Neuron (in vitro differentiated cells): ENCODE data around the gene C11orf58.

Experiments
- H2AFZ ChIP-seq: one replicate; pipeline ENCODE4 v1.6.1; 2013; ENCODE audit warnings: low read depth, mild to moderate bottlenecking, inconsistent platforms, low read length, moderate library complexity
- H3K27me3 ChIP-seq: one replicate; pipeline ENCODE4 v1.6.1; 2013; ENCODE audit warnings: low read length; ENCODE audit not compliant: insufficient read depth
- H3K36me3 ChIP-seq: one replicate; pipeline ENCODE4 v1.6.1; 2013; ENCODE audit warnings: low read length; ENCODE audit not compliant: insufficient read depth
- H3K4me1 ChIP-seq: one replicate; pipeline ENCODE4 v1.6.1; 2013; ENCODE audit warnings: low read length; ENCODE audit not compliant: insufficient read depth
- H3K4me3 ChIP-seq: 2 replicates; pipeline ENCODE4 v1.5.1; 2013; ENCODE audit warnings: mild to moderate bottlenecking, low read length, moderate library complexity
- H3K9me3 ChIP-seq: one replicate; pipeline ENCODE4 v1.6.1; 2013; ENCODE audit warnings: low read length

Gene C11orf58

DNA sequence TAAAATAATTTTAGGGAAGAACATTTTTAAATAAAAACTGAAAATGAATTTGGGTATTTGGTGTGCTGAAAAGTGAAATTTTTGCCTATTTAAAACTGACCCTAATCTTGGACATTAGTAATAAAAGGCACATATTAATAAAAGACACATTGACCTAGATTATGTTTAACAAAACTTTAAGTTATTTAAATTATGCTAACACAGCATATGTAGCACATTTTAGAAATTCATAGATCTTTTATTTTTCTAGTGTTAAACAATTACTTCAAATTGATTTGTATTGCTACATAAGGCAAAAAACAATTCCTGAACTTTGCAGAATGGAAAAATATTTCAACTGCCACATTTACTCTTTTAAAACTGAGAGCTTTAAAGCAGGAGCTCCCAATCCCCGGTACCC lies 10.6 kb downstream of the C11orf58 start:
- Histone ChIP-seq H3K36me3 (peaks cover 98% of the 10 kb centered on the region), H2AFZ (no peak overlapping the region), H3K4me3 (no peak overlapping the region), H3K9me3 (peaks cover 2% of the 10 kb centered on the region), H3K27me3 (no peaks in the 10 kb centered on the region), H3K4me1 (no peaks in the 10 kb centered on the region)

DNA sequence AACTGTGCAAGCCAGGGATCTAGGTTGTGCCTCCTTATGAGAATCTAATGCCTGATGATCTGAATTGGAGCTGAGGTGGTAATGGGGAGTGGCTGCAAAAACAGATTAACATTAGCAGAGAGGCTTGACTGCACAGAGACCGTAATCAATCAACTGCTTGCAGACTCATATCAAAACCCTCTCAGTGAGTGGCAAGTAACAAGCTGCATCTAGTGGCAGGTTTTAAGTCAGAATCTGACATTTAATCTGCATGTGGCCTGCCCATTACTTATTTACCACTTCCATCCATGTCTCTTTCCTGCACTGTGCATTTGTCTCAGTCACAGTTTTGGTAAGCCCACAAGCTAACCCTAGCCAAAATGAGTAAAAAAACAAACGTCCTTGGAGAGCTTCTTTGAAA lies 11.2 kb downstream of the C11orf58 start:
- Histone ChIP-seq H2AFZ (no peak overlapping the region), H3K4me1 (no peaks in the 10 kb centered on the region), H3K36me3 (peaks cover 98% of the 10 kb centered on the region), H3K9me3 (peaks cover 2% of the 10 kb centered on the region), H3K27me3 (no peaks in the 10 kb centered on the region), H3K4me3 (no peak overlapping the region)

GRCh38 chr11:16750417-16750816 lies 12.0 kb downstream of the C11orf58 start:
- Histone ChIP-seq H3K9me3 (peaks cover 2% of the 10 kb centered on the region), H2AFZ (no peak overlapping the region), H3K36me3 (peaks cover 94% of the 10 kb centered on the region), H3K4me3 (no peak overlapping the region), H3K27me3 (no peaks in the 10 kb centered on the region), H3K4me1 (no peaks in the 10 kb centered on the region)

DNA sequence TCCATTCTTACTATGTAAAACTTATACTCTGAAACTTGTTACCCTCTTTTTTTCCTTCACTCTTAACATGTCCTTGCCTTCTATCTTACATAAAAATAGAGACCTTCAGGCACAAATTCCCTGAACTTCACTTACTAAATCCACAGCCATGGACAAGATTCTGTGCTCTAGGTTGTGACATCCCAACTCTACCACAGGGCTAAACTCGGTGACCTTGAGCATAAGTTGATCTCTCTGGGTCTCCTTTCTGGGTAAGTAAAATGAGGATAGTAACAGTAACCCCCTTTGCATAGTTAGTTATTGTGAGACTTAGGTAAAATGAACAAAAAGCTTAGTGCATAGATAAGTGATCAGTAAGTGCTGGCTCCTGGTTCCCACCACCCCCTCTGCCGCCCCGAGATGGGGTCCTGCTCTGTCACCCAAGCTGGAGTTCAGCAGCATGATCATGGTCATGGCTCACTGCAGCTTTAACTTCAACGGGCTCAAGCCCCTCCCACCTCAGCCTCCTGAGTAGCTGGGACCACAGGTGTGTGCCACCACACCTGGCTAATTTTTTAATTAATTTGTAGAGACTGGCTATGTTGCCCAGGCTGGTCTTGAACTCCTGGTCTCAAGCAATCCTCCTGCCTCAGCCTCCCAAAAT lies 20.1 kb downstream of the C11orf58 start:
- Histone ChIP-seq H3K27me3 (no peaks in the 10 kb centered on the region), H3K4me1 (no peaks in the 10 kb centered on the region), H3K36me3 (peaks cover 33% of the 10 kb centered on the region), H2AFZ (no peak overlapping the region), H3K4me3 (no peak overlapping the region), H3K9me3 (no peaks in the 10 kb centered on the region)

DNA sequence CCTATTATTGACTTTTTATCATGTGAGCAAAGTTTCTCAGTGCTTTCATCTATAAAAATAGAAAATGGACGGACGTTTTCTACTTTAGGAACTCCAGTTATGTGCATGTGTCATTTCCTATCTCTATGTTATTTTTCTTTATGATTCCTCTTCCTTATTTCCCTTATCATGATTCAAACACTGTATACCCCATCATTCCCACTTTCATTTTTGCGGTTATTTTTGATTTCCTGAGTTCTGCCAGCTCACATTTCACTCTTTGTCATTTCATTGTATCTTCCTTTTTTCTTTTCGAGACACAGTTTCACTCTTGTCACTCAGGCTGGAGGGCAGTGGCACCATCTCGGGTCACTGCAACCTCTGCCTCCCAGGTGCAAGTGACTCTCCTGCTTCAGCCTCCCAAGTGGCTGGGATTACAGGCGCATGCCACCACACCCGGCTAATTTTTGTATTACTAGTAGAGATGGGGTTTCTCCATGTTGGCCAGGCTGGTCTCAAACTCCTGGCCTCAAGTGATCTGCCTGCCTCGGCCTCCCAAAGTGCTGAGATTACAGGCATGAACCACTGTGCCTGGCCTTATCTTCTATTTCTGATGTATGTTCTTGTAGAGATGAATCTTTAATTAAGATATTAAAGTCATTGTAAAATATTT lies 21.5 kb downstream of the C11orf58 start:
- H3K9me3 ChIP-seq, result no peaks in the 10 kb centered on the region
- H3K27me3 ChIP-seq, result no peaks in the 10 kb centered on the region
- H3K36me3 ChIP-seq, result peaks cover 20% of the 10 kb centered on the region
- no peak overlapping the region for H3K4me3 ChIP-seq
- H3K4me1 ChIP-seq, result no peaks in the 10 kb centered on the region
- H2AFZ ChIP-seq, result no peak overlapping the region

DNA sequence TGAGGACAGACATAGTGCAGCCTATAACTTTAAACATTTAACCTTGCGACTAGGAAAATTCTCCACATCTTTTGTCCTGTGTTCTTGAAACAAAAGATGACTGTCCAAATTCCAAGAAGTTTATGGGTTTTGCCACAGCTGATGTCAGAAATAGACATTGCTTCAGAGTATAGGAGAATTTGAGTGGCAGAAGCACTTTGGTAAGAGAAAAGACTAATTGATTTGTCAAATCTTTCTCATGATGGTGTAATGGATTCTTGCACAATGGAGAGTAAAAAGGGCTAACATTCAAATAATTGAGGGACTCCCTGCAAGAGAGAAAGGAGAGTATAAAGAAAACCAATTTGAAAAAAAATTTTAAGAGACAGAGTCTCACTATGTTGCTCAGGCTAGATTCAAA lies 25.3 kb downstream of the C11orf58 start:
- Histone ChIP-seq H3K36me3 (no peaks in the 10 kb centered on the region), H3K4me1 (no peaks in the 10 kb centered on the region), H3K27me3 (no peaks in the 10 kb centered on the region), H2AFZ (no peak overlapping the region), H3K9me3 (no peaks in the 10 kb centered on the region), H3K4me3 (no peak overlapping the region)

DNA sequence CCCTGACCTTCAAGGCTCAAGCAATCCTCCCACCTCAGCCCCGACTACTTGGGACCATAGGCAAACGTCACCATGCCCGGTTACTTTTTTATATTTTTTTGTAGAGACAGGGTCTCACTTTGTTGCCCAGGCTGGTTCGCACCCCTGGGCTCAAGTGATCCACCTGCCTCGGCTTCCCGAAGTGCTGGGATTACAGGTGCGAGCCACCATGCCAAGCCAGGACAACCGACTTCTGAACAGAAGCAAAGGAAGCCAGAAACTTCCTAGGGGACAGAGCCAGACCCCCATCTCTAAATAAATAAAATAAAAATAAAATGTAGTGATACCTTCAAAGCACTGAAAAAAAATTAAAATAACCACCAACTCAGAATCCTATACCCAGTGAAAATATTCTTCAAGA lies 26.4 kb downstream of the C11orf58 start:
- no peak overlapping the region for H3K4me3 ChIP-seq
- H2AFZ ChIP-seq, result no peak overlapping the region
- H3K9me3 ChIP-seq, result no peaks in the 10 kb centered on the region
- no peaks in the 10 kb centered on the region for H3K4me1 ChIP-seq
- H3K27me3 ChIP-seq, result no peaks in the 10 kb centered on the region
- H3K36me3 ChIP-seq, result no peaks in the 10 kb centered on the region

- no peak overlapping the region for H3K4me3 ChIP-seq
- no peaks in the 10 kb centered on the region for H3K36me3 ChIP-seq
- H3K9me3 ChIP-seq, result no peaks in the 10 kb centered on the region
- no peaks in the 10 kb centered on the region for H3K4me1 ChIP-seq
- no peaks in the 10 kb centered on the region for H3K27me3 ChIP-seq
- H2AFZ ChIP-seq, result no peak overlapping the region
Measured at GRCh38 chr11:16767137-16767536, 28.7 kb downstream of the C11orf58 start.

- Histone ChIP-seq H3K36me3 (no peaks in the 10 kb centered on the region), H3K9me3 (no peaks in the 10 kb centered on the region), H3K4me3 (no peak overlapping the region), H3K27me3 (no peaks in the 10 kb centered on the region), H3K4me1 (no peaks in the 10 kb centered on the region), H2AFZ (no peak overlapping the region)
Measured at GRCh38 chr11:16767957-16768356, 29.5 kb downstream of the C11orf58 start.

- H3K27me3 ChIP-seq, result no peaks in the 10 kb centered on the region
- no peaks in the 10 kb centered on the region for H3K36me3 ChIP-seq
- no peaks in the 10 kb centered on the region for H3K4me1 ChIP-seq
- no peak overlapping the region for H3K4me3 ChIP-seq
- H3K9me3 ChIP-seq, result no peaks in the 10 kb centered on the region
- no peak overlapping the region for H2AFZ ChIP-seq
Measured at GRCh38 chr11:16769386-16769785, 30.9 kb downstream of the C11orf58 start.

DNA sequence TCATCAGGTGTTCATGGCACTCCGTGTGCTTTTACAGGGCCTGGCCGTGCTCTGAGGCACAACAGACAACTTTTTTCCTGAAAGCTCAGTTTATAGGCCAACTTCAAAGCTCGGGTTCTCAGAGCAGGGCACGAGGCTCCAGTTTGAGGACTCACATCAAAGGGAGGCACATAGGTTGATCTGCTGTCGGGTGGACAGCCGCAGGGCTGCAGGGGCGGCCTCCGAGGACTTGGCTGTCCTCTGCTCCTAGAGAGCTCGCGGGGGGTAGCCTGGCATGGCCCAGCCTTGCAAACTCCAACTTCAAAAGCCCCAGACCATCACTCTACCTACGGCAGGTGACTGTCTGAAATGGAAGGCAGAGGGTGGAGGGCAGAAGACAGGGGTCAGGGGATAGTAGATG lies 31.6 kb downstream of the C11orf58 start:
- H3K27me3 ChIP-seq, result no peaks in the 10 kb centered on the region

GRCh38 chr11:16771350-16772140 lies 33.1 kb downstream of the C11orf58 start:
- Histone ChIP-seq H3K4me3 (no peak overlapping the region), H3K4me1 (no peaks in the 10 kb centered on the region), H3K9me3 (no peaks in the 10 kb centered on the region), H3K36me3 (peaks cover 4% of the 10 kb centered on the region), H3K27me3 (no peaks in the 10 kb centered on the region), H2AFZ (no peak overlapping the region)

More for the DNA sequence above, 31.6 kb downstream of the C11orf58 start:
- Histone ChIP-seq H3K36me3 (no peaks in the 10 kb centered on the region), H3K4me1 (no peaks in the 10 kb centered on the region), H3K9me3 (no peaks in the 10 kb centered on the region), H3K4me3 (no peak overlapping the region), H2AFZ (no peak overlapping the region)

DNA sequence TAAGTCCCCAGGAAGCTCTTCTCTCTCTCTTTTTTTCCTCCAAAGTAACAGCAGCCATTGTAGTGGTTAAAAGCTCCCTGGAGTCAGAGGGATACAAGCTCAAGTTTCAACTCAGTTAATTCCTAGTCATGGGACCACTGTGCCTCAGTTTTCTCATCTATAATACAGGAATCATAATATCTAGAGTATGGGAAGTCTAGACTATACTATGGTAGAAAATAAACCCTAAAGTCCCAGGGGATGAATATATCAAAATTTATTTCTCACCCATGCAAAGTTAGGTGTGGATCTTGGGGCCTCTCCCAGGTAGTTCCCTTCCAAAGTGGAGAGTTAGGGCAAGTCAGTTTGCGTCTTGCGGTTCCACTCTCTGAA lies 33.7 kb downstream of the C11orf58 start:
- H3K36me3 ChIP-seq, result peaks cover 4% of the 10 kb centered on the region

More for the DNA sequence above, 33.7 kb downstream of the C11orf58 start:
- no peak overlapping the region for H3K4me3 ChIP-seq
- no peaks in the 10 kb centered on the region for H3K9me3 ChIP-seq
- no peaks in the 10 kb centered on the region for H3K4me1 ChIP-seq
- H3K27me3 ChIP-seq, result no peaks in the 10 kb centered on the region
- no peak overlapping the region for H2AFZ ChIP-seq
